ENCODE measurements around the gene MIPOL1.
A peak's percentile ranks its signal among the peaks of the same experiment; 100 is the strongest.

MIPOL1 gene

DNA sequence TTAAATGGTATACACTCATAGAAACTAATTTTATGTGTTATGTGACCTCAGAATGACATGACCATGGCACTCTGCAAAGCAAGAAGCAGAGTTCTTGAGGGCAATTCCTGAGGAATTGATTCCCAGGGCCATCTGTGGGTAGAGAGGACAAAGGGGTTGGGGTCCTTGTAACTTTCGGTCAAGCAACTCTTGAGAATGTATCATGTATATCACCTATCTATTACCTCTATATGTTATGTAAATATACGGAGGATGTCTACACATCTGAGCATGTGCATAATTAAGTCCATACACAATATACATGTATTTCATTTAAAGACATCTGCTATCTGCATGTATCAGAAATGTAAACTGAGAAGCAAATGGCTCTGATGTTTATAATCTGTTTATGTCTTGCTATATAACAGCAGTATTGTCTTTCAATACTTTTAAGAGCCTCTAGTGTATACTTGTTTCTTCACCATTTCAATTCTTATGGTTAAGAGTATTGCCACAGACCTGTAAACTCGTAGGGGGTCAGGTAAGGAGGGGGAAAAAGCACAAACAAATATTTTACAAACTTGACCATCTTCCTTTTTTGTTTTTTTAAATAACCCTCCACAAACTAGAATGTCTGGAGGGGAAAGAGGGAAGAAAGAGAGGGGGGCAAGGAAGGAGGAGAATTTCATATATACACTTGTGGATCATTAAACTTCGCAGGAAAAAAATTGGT, 392.8 kb downstream of the MIPOL1 start:
- no peak for DNase-seq

GRCh38 chr14:37591311-37591940, 393.7 kb downstream of the MIPOL1 start:
- no peak for DNase-seq

DNA sequence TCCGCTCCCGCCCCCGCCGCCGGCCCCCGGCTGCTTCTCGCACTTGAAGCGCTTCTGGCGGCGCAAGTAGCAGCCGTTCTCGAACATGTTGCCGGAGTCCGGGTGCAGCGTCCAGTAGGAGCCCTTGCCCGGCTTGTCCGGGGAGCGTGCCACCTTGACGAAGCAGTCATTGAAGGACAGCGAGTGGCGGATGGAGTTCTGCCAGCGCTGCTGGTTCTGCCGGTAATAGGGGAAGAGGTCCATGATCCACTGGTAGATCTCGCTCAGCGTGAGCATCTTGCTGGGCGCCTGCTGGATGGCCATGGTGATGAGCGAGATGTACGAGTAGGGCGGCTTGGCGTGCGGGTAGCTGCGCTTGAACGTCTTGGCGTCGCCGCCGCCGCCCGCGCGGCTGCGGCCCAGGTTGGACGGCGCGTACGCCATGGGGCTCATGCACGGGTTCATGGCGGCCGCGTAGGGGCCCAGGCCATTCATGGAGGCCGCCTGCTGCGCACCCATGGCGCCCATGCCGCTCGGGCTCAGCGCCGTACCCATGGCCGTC, 394.3 kb downstream of the MIPOL1 start:
- DNase-seq: no peak

GRCh38 chr14:37592482-37593408, 395.0 kb downstream of the MIPOL1 start:
- no peak for DNase-seq

DNA sequence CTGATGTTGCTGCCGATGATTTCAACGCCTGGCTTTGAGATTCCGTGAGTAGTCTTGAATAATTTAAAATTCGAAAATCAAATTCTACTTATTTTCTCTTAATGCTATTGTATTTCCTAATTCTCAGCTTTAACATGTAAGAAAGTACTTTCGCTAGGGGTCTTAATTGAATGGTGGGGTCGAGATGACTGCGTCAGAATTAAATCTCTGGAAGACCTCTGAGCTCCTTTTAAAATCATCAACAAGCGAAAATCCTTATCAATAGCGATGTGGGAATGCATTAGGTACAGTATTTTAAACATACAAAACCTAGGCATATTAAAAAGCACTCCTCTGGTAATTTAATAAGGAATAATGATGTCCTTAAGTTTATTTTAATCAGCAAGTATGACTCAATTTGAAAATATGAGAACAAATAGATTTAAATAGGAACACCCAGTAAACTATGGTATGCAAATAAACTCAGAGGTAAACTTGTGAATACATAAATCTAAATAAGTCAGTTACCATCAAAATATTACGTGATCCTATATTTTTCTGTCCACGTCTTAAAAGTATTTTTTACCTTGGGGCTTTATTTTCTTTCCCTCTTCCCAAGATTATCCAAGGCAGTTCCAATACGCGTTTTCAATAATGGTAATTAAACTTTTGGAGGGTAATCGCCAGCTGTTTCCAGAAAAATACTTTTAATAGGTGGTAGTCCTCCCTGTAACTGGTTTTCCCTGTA, 395.9 kb downstream of the MIPOL1 start:
- no peak for DNase-seq

- DNase-seq: peak; percentile 28
Measured at GRCh38 chr14:37594238-37594970, 396.7 kb downstream of the MIPOL1 start.

GRCh38 chr14:37594971-37595808, 397.5 kb downstream of the MIPOL1 start, which contains the start of the genes FOXA1 and TTC6:
Gene FOXA1 (minus strand): TSS chr14:37595249. CDS start chr14:37594972, 277 bp downstream.
Gene TTC6 (plus strand): TSS chr14:37595629. CDS start chr14:37622065, 26,436 bp downstream.
- no peak for DNase-seq

DNA sequence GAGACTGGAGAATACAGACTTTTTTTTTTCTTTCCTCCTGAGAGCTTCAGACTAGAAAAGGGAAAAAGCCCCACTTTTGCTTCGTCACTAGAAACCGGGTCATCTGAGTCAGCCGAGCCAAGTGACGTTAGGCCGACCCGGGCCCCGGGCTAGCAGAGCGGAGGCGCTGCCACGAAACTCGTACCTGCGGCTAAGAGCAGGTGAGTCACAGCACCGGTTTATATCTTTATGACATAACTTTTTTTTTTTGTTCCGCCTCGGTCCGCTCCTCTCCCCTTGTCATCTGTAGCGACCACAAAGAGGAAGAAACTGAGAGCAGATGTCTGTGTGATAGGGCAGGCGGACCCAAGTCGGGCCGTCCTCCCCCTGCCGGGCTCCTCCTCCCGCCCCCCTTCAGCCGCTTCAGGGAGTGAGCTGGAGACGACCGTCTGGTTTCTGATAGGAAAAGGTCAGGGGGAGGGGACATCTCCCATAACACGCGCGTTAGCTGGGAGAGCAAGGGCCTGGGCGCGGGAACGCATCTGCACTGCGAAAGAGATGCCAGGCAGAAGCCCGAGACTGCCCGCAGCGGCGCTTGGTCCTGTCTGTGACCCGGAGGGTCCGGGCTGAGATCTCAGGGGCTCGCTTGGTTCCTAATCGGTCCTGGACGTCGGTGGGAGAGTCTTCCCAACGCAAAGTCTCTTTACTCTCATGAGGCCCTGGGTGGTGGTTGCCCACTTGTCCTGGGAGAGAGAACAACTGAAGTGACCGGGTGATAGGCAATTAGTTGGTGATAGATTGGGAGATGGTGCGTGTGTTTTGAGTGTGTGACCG, 398.3 kb downstream of the MIPOL1 start:
- DNase-seq: peak; percentile 80

DNA sequence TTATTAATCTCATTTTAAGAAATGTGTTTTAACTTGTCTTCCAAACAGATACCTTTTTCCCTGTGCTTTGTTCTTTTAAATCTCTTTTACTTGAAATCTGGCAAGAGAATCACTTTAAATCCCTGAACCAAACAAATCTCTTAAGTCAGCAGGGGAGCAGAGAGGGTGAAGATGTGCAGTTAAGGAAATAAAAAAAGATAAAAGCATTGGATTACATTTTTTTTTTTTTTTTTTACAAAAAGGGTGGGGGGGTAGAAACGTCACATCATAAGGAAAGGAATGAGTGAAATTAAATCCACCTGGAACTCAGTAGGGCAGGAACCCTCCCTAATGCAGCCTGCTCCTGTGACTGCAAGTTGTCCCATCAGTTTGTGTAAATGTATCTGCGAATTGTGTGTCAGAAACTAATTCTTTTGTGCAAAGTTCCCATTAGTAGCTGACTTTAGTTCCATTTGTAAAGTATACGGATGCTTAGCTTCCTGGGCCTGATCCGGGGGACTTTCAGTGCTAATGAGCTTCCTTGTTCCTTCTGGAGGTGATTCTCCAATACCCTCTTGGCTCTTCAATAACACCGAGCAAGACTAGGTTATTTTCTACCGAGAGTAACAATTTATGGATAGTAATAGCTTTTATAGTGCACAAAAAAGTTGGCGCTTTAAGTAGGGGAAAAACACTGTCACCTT, 399.2 kb downstream of the MIPOL1 start:
- no peak for DNase-seq

- DNase-seq: no peak
Measured at GRCh38 chr14:37597538-37597913, 399.8 kb downstream of the MIPOL1 start.

DNA sequence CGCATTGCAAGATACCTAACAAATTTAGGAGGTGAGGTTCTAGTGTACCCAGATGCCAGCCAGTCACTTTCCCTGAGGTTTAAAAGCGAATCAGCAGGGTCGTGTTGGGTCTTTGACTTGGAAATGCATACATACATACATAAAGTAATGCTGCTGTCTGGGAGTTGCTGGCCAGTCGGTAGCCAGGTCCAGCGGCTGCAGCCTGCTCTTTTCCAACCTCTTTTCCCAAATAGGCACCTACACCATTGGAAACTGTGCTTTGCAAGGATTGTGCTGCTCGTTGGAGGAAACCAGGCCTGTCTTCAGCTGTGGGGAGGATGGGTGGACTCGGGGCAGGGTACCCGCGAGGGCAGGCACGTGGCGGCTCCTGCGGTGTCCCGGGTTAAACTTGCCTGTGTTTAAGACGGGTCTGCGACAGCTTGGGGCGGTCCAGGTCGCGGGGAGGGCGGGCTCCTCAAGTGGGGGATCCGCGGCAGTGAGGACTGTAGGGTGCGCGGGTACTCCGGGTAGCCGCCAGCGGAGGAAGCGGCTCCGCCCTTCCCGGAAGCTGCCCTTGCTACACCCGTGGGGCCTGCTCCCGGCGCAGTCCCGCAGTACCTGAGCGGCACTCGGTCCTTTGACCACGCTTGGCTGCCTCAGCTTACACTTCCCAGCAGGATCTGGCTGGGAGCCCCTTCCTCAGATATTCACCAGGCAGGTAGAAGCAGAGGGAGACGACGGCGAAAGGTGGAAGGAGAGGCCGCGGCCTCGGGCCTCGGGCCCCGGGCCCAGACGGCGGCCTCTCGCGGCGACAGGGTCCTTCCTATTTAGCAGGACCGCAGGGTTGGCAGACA, 400.4 kb downstream of the MIPOL1 start:
- no peak for DNase-seq

GRCh38 chr14:37598747-37599506, 401.2 kb downstream of the MIPOL1 start:
- DNase-seq: no peak

GRCh38 chr14:37599507-37600368, 402.0 kb downstream of the MIPOL1 start:
- no peak for DNase-seq

GRCh38 chr14:37600880-37601741, 403.4 kb downstream of the MIPOL1 start:
- DNase-seq: no peak

DNA sequence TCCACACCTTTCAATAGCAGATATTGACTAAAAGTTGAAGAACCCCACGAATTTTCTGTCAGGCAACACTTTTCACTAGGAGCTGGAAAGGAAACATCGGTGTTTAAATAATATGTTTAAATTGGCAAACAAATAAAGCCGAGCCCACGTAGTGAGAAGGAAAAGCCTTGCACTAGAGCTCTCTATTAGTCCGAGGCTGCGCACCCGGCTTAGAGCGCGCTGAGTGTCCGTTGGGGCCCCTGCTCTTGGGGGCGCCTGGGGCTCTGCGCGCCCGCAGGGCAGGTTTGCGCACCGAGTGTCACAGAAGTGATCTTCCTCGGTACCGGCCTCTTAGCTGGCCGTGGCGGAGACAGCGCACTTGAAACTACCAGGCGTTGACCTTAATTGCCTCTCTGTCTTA, 404.1 kb downstream of the MIPOL1 start:
- DNase-seq: no peak
